Adipocyte (in vitro differentiated cells): Measurements from ENCODE around the gene NDUFAF8.

Experiments used
- DNase-seq: peaks from one replicate; pipeline ENCODE4 v3.0.0-alpha.2; 2015; ENCODE audit warnings: low read depth
- H3K27me3 ChIP-seq: replicated peaks from 2 replicates; pipeline ENCODE4 v1.7.0; 2013; ENCODE audit warnings: mild to moderate bottlenecking, low read length, moderate library complexity; ENCODE audit not compliant: control insufficient read depth, insufficient read depth
- H3K36me3 ChIP-seq: 2 replicates; pipeline ENCODE4 v1.7.0; 2013; ENCODE audit warnings: low read length, mild to moderate bottlenecking, moderate library complexity; ENCODE audit not compliant: control insufficient read depth, insufficient read depth, severe bottlenecking
- H3K4me1 ChIP-seq: 2 replicates; pipeline ENCODE4 v1.7.0; 2013; ENCODE audit warnings: mild to moderate bottlenecking, low read length, moderate library complexity; ENCODE audit not compliant: control insufficient read depth, insufficient read depth
- H3K4me3 ChIP-seq: 2 replicates; pipeline ENCODE4 v1.7.0; 2013; ENCODE audit warnings: mild to moderate bottlenecking, low read length, moderate library complexity
- H3K9ac ChIP-seq: 2 replicates; pipeline ENCODE4 v1.7.0; 2013; ENCODE audit warnings: mild to moderate bottlenecking, low read length, moderate library complexity
- H3K9me3 ChIP-seq: 2 replicates; pipeline ENCODE4 v1.7.0; 2013; ENCODE audit warnings: mild to moderate bottlenecking, low read length, moderate library complexity; ENCODE audit not compliant: control insufficient read depth

The NDUFAF8 gene

GRCh38 chr17:81260171-81260570 is 21.1 kb downstream of the NDUFAF8 start:
- Histone ChIP-seq H3K36me3 (peaks cover 72% of the 10 kb centered on the region), H3K4me1 (peaks cover 21% of the 10 kb centered on the region)

GRCh38 chr17:81260641-81261040 is 21.5 kb downstream of the NDUFAF8 start:
- Histone ChIP-seq H3K27me3 (no peaks in the 10 kb centered on the region), H3K4me3 (no peak overlapping the region), H3K4me1 (peaks cover 16% of the 10 kb centered on the region), H3K9me3 (no peaks in the 10 kb centered on the region), H3K9ac (no peak overlapping the region), H3K36me3 (peaks cover 76% of the 10 kb centered on the region)
- no peak for DNase-seq

More at GRCh38 chr17:81260171-81260570, 21.1 kb downstream of the NDUFAF8 start:
- no peak overlapping the region for H3K9ac ChIP-seq
- H3K4me3 ChIP-seq, result no peak overlapping the region
- H3K27me3 ChIP-seq, result no peaks in the 10 kb centered on the region
- H3K9me3 ChIP-seq, result no peaks in the 10 kb centered on the region
- DNase-seq, result no peak

- no peak for DNase-seq
- no peak overlapping the region for H3K9ac ChIP-seq
- no peak overlapping the region for H3K4me3 ChIP-seq
- no peaks in the 10 kb centered on the region for H3K9me3 ChIP-seq
- H3K36me3 ChIP-seq, result peaks cover 81% of the 10 kb centered on the region
- no peaks in the 10 kb centered on the region for H3K27me3 ChIP-seq
- H3K4me1 ChIP-seq, result peaks cover 11% of the 10 kb centered on the region
These were observed 22.0 kb downstream of the NDUFAF8 start for GRCh38 chr17:81261096-81261495.

DNA sequence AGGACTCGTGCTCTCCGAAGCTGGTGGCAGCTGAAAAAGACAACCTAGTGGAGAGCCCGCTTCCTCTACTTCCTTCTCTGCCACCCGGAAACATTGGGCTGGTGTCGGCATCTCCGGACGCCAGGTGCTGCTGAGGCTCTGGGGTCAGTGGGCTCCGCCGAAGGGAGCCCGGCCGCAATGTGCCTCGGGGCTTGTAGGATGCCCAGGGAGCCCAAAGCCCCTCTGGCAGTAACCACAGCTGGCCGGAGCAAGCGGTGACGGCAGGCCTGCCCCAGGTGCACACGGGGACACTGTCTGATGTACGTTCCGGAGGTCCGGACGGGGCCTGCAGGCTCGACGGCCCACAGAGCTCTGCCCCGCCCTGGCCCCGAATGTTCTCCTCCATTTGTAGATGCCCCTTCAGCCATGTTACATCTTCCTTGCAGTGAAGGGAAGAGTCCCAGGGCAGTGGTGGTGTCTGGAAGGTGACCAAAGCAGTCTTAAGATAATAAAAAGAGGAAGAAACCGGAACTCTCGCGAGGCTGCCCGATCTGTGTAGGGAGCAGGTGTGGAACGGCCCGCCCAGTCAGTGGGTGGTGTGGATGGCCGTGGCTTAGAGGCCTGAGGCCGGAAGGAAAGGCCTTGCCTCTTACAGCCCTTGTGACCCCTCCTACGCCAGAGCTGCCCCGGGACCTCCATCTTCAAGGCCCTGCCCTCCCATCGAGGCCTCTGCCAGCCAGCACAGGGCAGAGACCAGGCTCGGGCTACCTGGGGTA is 22.6 kb downstream of the NDUFAF8 start:
- no peak for DNase-seq
- H3K9me3 ChIP-seq, result no peaks in the 10 kb centered on the region
- H3K36me3 ChIP-seq, result peaks cover 82% of the 10 kb centered on the region
- peaks cover 5% of the 10 kb centered on the region for H3K4me1 ChIP-seq
- no peaks in the 10 kb centered on the region for H3K27me3 ChIP-seq
- H3K4me3 ChIP-seq, result no peak overlapping the region
- no peak overlapping the region for H3K9ac ChIP-seq

DNA sequence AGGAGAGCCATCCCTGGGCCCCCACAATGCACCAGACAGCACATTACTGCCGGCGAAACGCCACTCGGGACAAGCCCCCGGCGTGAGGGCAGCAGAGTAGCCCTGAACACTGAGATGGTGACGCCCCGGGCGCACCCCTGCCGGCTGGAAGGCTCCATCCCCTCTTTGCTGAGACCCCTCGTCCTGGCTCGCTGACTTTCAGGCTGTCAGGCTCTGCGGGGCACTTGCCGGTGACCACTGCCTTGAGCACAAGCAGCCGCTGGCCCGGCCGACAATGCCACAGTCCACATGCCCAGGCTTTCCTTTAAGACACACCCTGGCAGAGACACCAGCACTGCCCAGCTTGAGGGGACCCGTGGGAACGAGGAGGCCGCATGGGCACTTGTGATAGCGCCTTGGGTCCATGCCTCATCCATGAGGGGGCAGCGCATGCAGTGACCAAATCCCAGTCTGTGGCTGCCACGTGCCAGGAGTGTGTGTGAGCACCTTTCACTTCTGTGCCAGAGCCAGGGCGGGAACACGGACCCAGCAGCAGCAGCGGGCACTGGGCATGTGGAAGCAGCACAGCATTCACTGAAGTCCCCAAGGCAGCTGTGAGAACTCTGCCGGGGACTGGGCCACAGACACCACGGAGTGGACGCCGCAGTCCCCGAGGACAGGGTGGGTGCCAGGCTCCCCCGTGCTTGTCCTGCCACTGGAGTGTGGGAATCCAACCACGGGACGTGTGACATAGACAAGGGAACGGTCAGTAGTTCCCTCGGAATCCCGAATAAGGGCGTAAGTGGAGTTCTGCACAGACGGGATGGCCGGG is 24.5 kb downstream of the NDUFAF8 start:
- Histone ChIP-seq H3K27me3 (no peaks in the 10 kb centered on the region), H3K36me3 (peaks cover 74% of the 10 kb centered on the region), H3K9me3 (no peaks in the 10 kb centered on the region), H3K4me3 (no peak overlapping the region), H3K9ac (no peak overlapping the region), H3K4me1 (peaks cover 9% of the 10 kb centered on the region)
- no peak for DNase-seq

DNA sequence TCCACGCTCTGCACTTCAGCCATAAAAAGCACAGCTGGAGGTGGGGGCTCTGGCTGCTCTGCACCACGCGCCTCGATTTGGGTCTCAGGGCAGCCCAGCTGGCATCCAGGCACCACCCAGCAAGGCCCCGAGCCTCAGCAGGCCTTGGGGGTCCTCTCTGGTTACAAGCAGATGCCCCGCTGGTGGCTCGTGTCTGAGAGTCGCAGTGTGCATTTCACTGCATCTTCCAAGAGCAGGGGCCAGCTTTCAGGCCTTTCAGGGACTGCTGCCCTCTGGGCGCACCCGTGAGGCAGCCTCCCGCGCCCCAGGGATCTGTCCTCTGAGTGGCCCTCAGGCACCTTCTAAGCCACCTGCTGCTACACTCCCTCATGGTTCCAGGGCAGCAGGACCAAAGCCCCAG is 25.5 kb downstream of the NDUFAF8 start:
- H3K27me3 ChIP-seq, result no peaks in the 10 kb centered on the region
- H3K9me3 ChIP-seq, result no peaks in the 10 kb centered on the region
- no peak overlapping the region for H3K4me3 ChIP-seq
- peaks cover 9% of the 10 kb centered on the region for H3K4me1 ChIP-seq
- no peak overlapping the region for H3K9ac ChIP-seq
- H3K36me3 ChIP-seq, result peaks cover 73% of the 10 kb centered on the region
- no peak for DNase-seq

DNA sequence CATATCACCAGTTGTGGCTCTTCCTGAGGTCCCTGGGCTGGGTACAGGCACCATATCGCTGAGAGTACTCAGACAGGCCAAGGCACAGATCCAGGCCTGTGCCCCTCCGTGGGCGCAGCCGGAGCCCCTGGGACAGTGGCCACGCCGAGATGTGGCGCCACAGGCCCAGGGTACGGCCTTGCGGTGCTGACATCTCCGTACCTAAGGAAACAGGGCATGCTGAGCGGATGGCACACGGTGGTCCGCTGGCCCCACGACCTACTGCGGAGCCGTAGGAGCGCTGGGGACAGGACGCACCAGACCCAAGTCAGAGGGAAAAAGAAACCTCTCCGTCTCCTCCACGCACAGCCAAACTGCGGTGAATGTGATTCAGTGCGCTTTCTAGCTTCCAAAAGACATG is 26.5 kb downstream of the NDUFAF8 start:
- H3K4me1 ChIP-seq, result peaks cover 9% of the 10 kb centered on the region
- no peak for DNase-seq
- H3K27me3 ChIP-seq, result no peaks in the 10 kb centered on the region
- H3K36me3 ChIP-seq, result peaks cover 71% of the 10 kb centered on the region
- H3K9ac ChIP-seq, result no peak overlapping the region
- no peak overlapping the region for H3K4me3 ChIP-seq
- no peaks in the 10 kb centered on the region for H3K9me3 ChIP-seq

GRCh38 chr17:81267390-81268067 is 28.4 kb downstream of the NDUFAF8 start:
- peaks cover 63% of the 10 kb centered on the region for H3K36me3 ChIP-seq

DNA sequence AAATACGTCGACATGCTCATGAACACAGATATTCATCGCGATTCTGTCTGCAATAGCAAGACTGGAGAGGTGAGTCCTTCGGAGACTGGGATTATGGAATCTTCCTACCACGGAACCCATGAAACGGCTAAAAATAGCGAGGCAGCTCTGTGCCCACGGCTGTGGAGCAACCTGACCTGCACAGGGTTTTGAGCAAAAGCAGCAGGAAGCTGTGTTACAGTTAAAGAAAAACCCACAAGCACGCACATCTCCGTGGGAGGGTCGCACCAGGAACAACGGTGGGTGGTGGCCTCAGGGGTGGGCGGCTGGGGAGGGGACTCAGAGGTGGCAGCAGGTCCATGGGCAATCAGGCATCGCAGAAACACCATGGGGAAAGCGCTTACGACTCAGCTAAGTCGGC is 31.2 kb downstream of the NDUFAF8 start:
- DNase-seq, result no peak
- Histone ChIP-seq H3K27me3 (no peaks in the 10 kb centered on the region), H3K9ac (no peak overlapping the region), H3K4me1 (peaks cover 9% of the 10 kb centered on the region), H3K36me3 (peaks cover 63% of the 10 kb centered on the region), H3K9me3 (no peaks in the 10 kb centered on the region), H3K4me3 (no peak overlapping the region)

More at GRCh38 chr17:81267390-81268067, 28.4 kb downstream of the NDUFAF8 start:
- Histone ChIP-seq H3K9ac (no peak overlapping the region), H3K4me3 (no peak overlapping the region), H3K4me1 (peaks cover 9% of the 10 kb centered on the region), H3K27me3 (no peaks in the 10 kb centered on the region), H3K9me3 (no peaks in the 10 kb centered on the region)
- no peak for DNase-seq

DNA sequence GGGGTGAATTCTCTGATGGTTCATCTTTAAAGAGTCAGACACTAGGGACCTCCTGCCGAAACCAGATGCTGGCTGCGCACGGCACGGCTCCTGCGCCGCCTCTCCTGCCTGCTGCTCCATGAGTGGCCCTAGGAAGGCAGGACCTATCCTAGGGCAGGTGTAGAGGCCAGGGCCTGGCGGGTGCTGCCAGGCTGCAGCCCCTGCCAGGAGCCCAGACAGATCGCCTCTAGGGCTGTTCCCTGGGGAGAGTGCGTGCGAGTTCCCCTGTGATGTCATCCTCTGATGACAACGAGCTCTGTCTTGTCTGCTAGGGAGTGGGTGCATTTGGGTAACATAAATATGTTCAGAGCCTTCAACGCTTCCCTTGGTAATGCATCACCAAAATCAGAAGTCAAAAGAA is 32.1 kb downstream of the NDUFAF8 start:
- no peak overlapping the region for H3K9ac ChIP-seq
- H3K36me3 ChIP-seq, result peaks cover 61% of the 10 kb centered on the region
- no peaks in the 10 kb centered on the region for H3K27me3 ChIP-seq
- DNase-seq, result no peak
- H3K4me3 ChIP-seq, result no peak overlapping the region
- no peaks in the 10 kb centered on the region for H3K9me3 ChIP-seq
- H3K4me1 ChIP-seq, result peaks cover 9% of the 10 kb centered on the region

- Histone ChIP-seq H3K9ac (no peak overlapping the region), H3K27me3 (no peaks in the 10 kb centered on the region), H3K9me3 (no peaks in the 10 kb centered on the region), H3K4me3 (no peak overlapping the region), H3K4me1 (peaks cover 1% of the 10 kb centered on the region), H3K36me3 (peaks cover 74% of the 10 kb centered on the region)
- DNase-seq, result no peak
These were observed 33.5 kb downstream of the NDUFAF8 start for GRCh38 chr17:81272616-81273015.
